H1 (cell line): ENCODE results near the gene DISC1. TPM values are rescaled to one million over a fixed set of nuclear protein-coding genes. Genes with fewer than 3 reads are reported as not detected.

Experiments used
- CTCF ChIA-PET: fragments of 300-600 bp; sonication (Branson Sonifier 250); formaldehyde crosslinking; loops from one replicate; lab custom pipeline; 2021; ENCODE audit not compliant: partially characterized antibody; lab: Charles Lee
- POLR2A ChIA-PET: fragments of 300-600 bp; sonication (Branson Sonifier 250); formaldehyde crosslinking; loops from one replicate; lab custom pipeline; 2021; ENCODE audit warnings: inconsistent platforms; ENCODE audit not compliant: partially characterized antibody; lab: Charles Lee
- DNase-seq, 2 experiments: peaks; one replicate each; pipeline versions ENCODE4 v3.0.0 to v3.0.0-alpha.2; 2010 to 2022; ENCODE audit warnings: low spot score in 2 of 2, low read depth in 1 of 2, mixed read lengths in 1 of 2
- FAIRE-seq: peaks from 2 replicates; lab custom pipeline; 2011; peaks lifted over from hg19 to GRCh38; lab: Jason Lieb, UNC
- H2AFZ ChIP-seq: 2 replicates; pipeline ENCODE4 v1.8.1; 2012; ENCODE audit warnings: low read length, inconsistent platforms
- H2AK5ac ChIP-seq: 2 replicates; pipeline ENCODE4 v1.6.1; 2013; ENCODE audit warnings: low read depth, low read length
- H2BK120ac ChIP-seq: replicated peaks from 2 replicates; pipeline ENCODE3; 2013; ENCODE audit warnings: low read depth, low read length, inconsistent platforms
- H2BK12ac ChIP-seq: 2 replicates; pipeline ENCODE4 v1.6.1; 2013; ENCODE audit warnings: low read depth, low read length
- H2BK15ac ChIP-seq: 2 replicates; pipeline ENCODE4 v1.6.1; 2013; ENCODE audit warnings: low read length
- H2BK20ac ChIP-seq: 2 replicates; pipeline ENCODE4 v1.6.1; 2013; ENCODE audit warnings: low read length
- H2BK5ac ChIP-seq: 2 replicates; pipeline ENCODE4 v1.6.1; 2013; ENCODE audit warnings: low read depth, low read length
- H3K14ac ChIP-seq: 2 replicates; pipeline ENCODE4 v1.6.1; 2013; ENCODE audit warnings: inconsistent platforms; ENCODE audit not compliant: insufficient read length
- H3K18ac ChIP-seq: 2 replicates; pipeline ENCODE4 v1.6.1; 2013; ENCODE audit warnings: low read length; ENCODE audit errors: extremely low read depth
- H3K23ac ChIP-seq: 2 replicates; pipeline ENCODE4 v1.6.1; 2013; ENCODE audit warnings: inconsistent platforms; ENCODE audit not compliant: insufficient read length
- H3K23me2 ChIP-seq: 2 replicates; pipeline ENCODE4 v1.6.1; 2013; ENCODE audit warnings: low read depth, low read length
- H3K27ac ChIP-seq: 2 replicates; pipeline ENCODE4 v1.6.1; 2011; ENCODE audit warnings: low read depth, low read length, inconsistent platforms
- H3K27me3 ChIP-seq, 4 experiments: replicated peaks in 1 of 4; 1 replicate in 1 of 4; 2 replicates in 3 of 4; pipeline versions ENCODE4 v1.6.1 to v1.8.1; 2011 to 2013; ENCODE audit warnings: low read length in 3 of 4, mild to moderate bottlenecking in 3 of 4, inconsistent platforms in 2 of 4, mixed read lengths in 2 of 4, moderate library complexity in 1 of 4; ENCODE audit not compliant: control insufficient read depth in 3 of 4, insufficient read depth in 3 of 4; ENCODE audit errors: extremely low read depth in 1 of 4
- H3K36me3 ChIP-seq, 4 experiments: 2 replicates each; pipeline versions ENCODE4 v1.6.1 to v1.8.1; 2011 to 2013; ENCODE audit warnings: mild to moderate bottlenecking in 4 of 4, low read length in 3 of 4, moderate library complexity in 2 of 4, control low read depth in 1 of 4, inconsistent platforms in 1 of 4; ENCODE audit not compliant: insufficient read depth in 4 of 4, control insufficient read depth in 2 of 4
- H3K4ac ChIP-seq: replicated peaks from 2 replicates; pipeline ENCODE3; 2013; ENCODE audit warnings: low read length, low read depth, mixed read lengths, inconsistent platforms; ENCODE audit not compliant: insufficient read length
- H3K4me1 ChIP-seq, 4 experiments: replicated peaks in 1 of 4; 1 replicate in 1 of 4; 2 replicates in 3 of 4; pipeline versions ENCODE4 v1.6.1 to v1.8.1; 2011 to 2013; ENCODE audit warnings: low read length in 3 of 4, inconsistent platforms in 2 of 4, mixed read lengths in 1 of 4; ENCODE audit not compliant: insufficient read depth in 4 of 4, control insufficient read depth in 3 of 4
- H3K4me2 ChIP-seq, 2 experiments: 2 replicates each; pipeline versions ENCODE4 v1.6.1 to v1.8.1; 2011 to 2013; ENCODE audit warnings: low read depth in 2 of 2, low read length in 2 of 2, control low read depth in 1 of 2, inconsistent platforms in 1 of 2, mild to moderate bottlenecking in 1 of 2; ENCODE audit not compliant: insufficient read depth in 1 of 2
- H3K4me3 ChIP-seq, 4 experiments: fragments of 200-600, 300-600 bp in 1 of 4; sonication (generic), shearing (Covaris generic), sonication (Bioruptor Twin) in 1 of 4; 2 replicates each; pipeline versions ENCODE4 v1.5.1 to v1.8.1; 2011 to 2016; ENCODE audit warnings: low read length in 4 of 4, low read depth in 3 of 4, control low read depth in 2 of 4, inconsistent platforms in 2 of 4, mild to moderate bottlenecking in 2 of 4, mixed read lengths in 1 of 4, moderate library complexity in 1 of 4; ENCODE audit not compliant: insufficient read depth in 2 of 4; ENCODE audit errors: extremely low read depth in 1 of 4
- H3K56ac ChIP-seq: replicated peaks from 2 replicates; pipeline ENCODE3; 2013; ENCODE audit warnings: low read depth, mild to moderate bottlenecking, mixed read lengths, low read length, inconsistent platforms; ENCODE audit not compliant: insufficient read length
- H3K79me1 ChIP-seq: 2 replicates; pipeline ENCODE4 v1.6.1; 2013; ENCODE audit warnings: low read depth, low read length, control low read depth
- H3K79me2 ChIP-seq, 2 experiments: 2 replicates each; pipeline versions ENCODE4 v1.6.1 to v1.8.1; 2012 to 2013; ENCODE audit warnings: low read length in 2 of 2, mild to moderate bottlenecking in 2 of 2, inconsistent platforms in 1 of 2; ENCODE audit not compliant: insufficient read depth in 2 of 2, control insufficient read depth in 1 of 2
- H3K9ac ChIP-seq, 4 experiments: replicated peaks in 1 of 4; 1 replicate in 1 of 4; 2 replicates in 3 of 4; pipeline versions ENCODE4 v1.6.1 to v1.8.1; 2011 to 2013; ENCODE audit warnings: low read depth in 3 of 4, low read length in 3 of 4, control low read depth in 2 of 4, mild to moderate bottlenecking in 2 of 4, moderate library complexity in 2 of 4, inconsistent platforms in 1 of 4; ENCODE audit errors: extremely low read depth in 1 of 4
- H3K9me3 ChIP-seq, 2 experiments: 2 replicates each; pipeline versions ENCODE4 v1.6.1 to v1.8.1; 2012 to 2013; ENCODE audit warnings: mild to moderate bottlenecking in 2 of 2, moderate library complexity in 2 of 2, control low read depth in 1 of 2, inconsistent platforms in 1 of 2, low read depth in 1 of 2, low read length in 1 of 2, mixed read lengths in 1 of 2; ENCODE audit not compliant: insufficient read depth in 2 of 2
- H4K20me1 ChIP-seq, 2 experiments: replicated peaks in 1 of 2; 2 replicates each; pipeline versions ENCODE3 to v1.8.1; 2011 to 2013; ENCODE audit warnings: inconsistent platforms in 2 of 2, low read length in 2 of 2, mild to moderate bottlenecking in 1 of 2; ENCODE audit not compliant: insufficient read depth in 2 of 2, control insufficient read depth in 1 of 2
- H4K5ac ChIP-seq: 2 replicates; pipeline ENCODE4 v1.6.1; 2013; ENCODE audit warnings: low read length, low read depth, mixed read lengths, inconsistent platforms; ENCODE audit not compliant: insufficient read length
- H4K8ac ChIP-seq: 2 replicates; pipeline ENCODE4 v1.8.0; 2013; ENCODE audit warnings: mild to moderate bottlenecking, moderate library complexity, low read length, inconsistent platforms; ENCODE audit not compliant: insufficient read depth; ENCODE audit errors: extremely low read depth
- H4K91ac ChIP-seq: replicated peaks from 2 replicates; pipeline ENCODE3; 2013; ENCODE audit warnings: low read length, mixed read lengths, inconsistent platforms; ENCODE audit not compliant: insufficient read length
- BACH1 ChIP-seq: IDR thresholded peaks from 2 replicates; pipeline ENCODE4 v1.6.1; 2012; ENCODE audit warnings: low read length, improper control_type of control experiment
- BCL11A ChIP-seq, 2 experiments: IDR thresholded peaks; one replicate each; pipeline ENCODE4 v1.6.1; 2011; ENCODE audit warnings: low read depth in 2 of 2, low read length in 2 of 2, mild to moderate bottlenecking in 2 of 2
- CBX5 ChIP-seq: fragments of 300-800, 300-1000 bp; sonication (generic); IDR thresholded peaks from 2 replicates; pipeline ENCODE4 v1.7.1; 2016; ENCODE audit warnings: antibody characterized with exemption, low read length, low read depth
- KDM1A ChIP-seq: fragments of 200-600, 300-600 bp; sonication (generic); IDR thresholded peaks from 2 replicates; pipeline ENCODE4 v1.7.1; 2016; ENCODE audit warnings: mild to moderate bottlenecking, low read length, borderline replicate concordance
- MAFK ChIP-seq: IDR thresholded peaks from 2 replicates; pipeline ENCODE4 v1.6.1; 2012; ENCODE audit warnings: low read depth, mild to moderate bottlenecking, improper control_type of control experiment, low read length
- RAD21 ChIP-seq, 2 experiments: IDR thresholded peaks in 1 of 2; conservative IDR thresholded peaks in 1 of 2; 2 replicates each; pipeline ENCODE4 v1.6.1; 2011; ENCODE audit warnings: low read depth in 2 of 2, low read length in 2 of 2, improper control_type of control experiment in 1 of 2, inconsistent platforms in 1 of 2, mild to moderate bottlenecking in 1 of 2, moderate library complexity in 1 of 2
- RBBP5 ChIP-seq: IDR thresholded peaks from 2 replicates; pipeline ENCODE4 v1.7.1; 2012; ENCODE audit warnings: low read depth, mild to moderate bottlenecking, inconsistent platforms, low read length, moderate library complexity, borderline replicate concordance
- RFX5 ChIP-seq: IDR thresholded peaks from 2 replicates; pipeline ENCODE4 v1.6.1; 2011; ENCODE audit warnings: low read depth, low read length, improper control_type of control experiment, borderline replicate concordance
- SIN3A ChIP-seq, 2 experiments: IDR thresholded peaks in 1 of 2; conservative IDR thresholded peaks in 1 of 2; 2 replicates each; pipeline ENCODE4 v1.6.1; 2011 to 2012; ENCODE audit warnings: low read length in 2 of 2, improper control_type of control experiment in 1 of 2, low read depth in 1 of 2, mild to moderate bottlenecking in 1 of 2
- SIRT6 ChIP-seq: IDR thresholded peaks from one replicate; pipeline ENCODE4 v1.7.1; 2012; ENCODE audit warnings: low read length, inconsistent platforms
- SIX5 ChIP-seq: IDR thresholded peaks from 2 replicates; pipeline ENCODE4 v1.6.1; 2011; ENCODE audit warnings: mild to moderate bottlenecking, low read depth, low read length
- YY1 ChIP-seq: IDR thresholded peaks from 2 replicates; pipeline ENCODE4 v1.6.1; 2011; ENCODE audit warnings: low read depth, mild to moderate bottlenecking, low read length
- WGBS, 2 experiments: shearing (Covaris generic) in 1 of 2; methylation state at CpG; one replicate each; pipeline versions ENCODE4 v1.1.6 to v1.1.7; 2013 to 2015; ENCODE audit warnings: low lambda C conversion rate in 2 of 2, mixed read lengths in 2 of 2, inconsistent platforms in 1 of 2, low coverage in 1 of 2, missing lambda C conversion rate in 1 of 2; ENCODE audit not compliant: insufficient replicate concordance in 2 of 2, insufficient coverage in 1 of 2, insufficient read length in 1 of 2; ENCODE audit errors: extremely low coverage in 1 of 2, missing lambda C conversion rate in 1 of 2; 5-methylcytosine and 5-hydroxymethylcytosine counted together
- polyA plus RNA-seq, 7 experiments: library from polyadenylated mRNA; depleted of rRNA in 3 of 7; stranded (reverse) in 5 of 7; unstranded in 2 of 7; fragments of >200 nt in 5 of 7; fragments of 200-250 nt in 2 of 7; gene quantifications; 1 replicate in 5 of 7; 2 replicates in 1 of 7; 4 replicates in 1 of 7; pipeline versions ENCODE4 v1.2.1 to v1.2.3, GENCODE V29; 2011 to 2013; ENCODE audit warnings: missing spikeins in 2 of 7, mixed read lengths in 2 of 7
- total RNA-seq: library from RNA; stranded (reverse); fragmentation: NEBNext Ultra II Directional; extraction: Animal tissue kit (Norgen Biotek cat#: 25700); gene quantifications from 2 replicates; pipeline ENCODE4 v1.2.1, GENCODE V29; 2021

Gene DISC1
- total and polyA plus RNA-seq, 2 of the 8 experiments (the other 6 are each of a cell fraction or from before 2014, with no cell fraction given) = 1.1 to 3.5 TPM

- Histone ChIP-seq H4K91ac (no peak overlapping the region), H2BK20ac (no peak overlapping the region), H3K23ac (no peak overlapping the region), H3K18ac (no peak overlapping the region), H3K23me2 (no peaks in the 10 kb centered on the region; the same call in 1 of the 2 replicates), H3K4me3 (no peak overlapping the region), H3K9me3 (no peaks in the 10 kb centered on the region), H2BK12ac (no peak overlapping the region), H3K9ac (no peak overlapping the region), H3K79me1 (no peaks in the 10 kb centered on the region), H3K4me2 (no peak overlapping the region), H2AFZ (no peak overlapping the region), H3K56ac (no peak overlapping the region), H3K14ac (no peak overlapping the region), H2AK5ac (no peak overlapping the region), H3K27me3 (peaks cover 0 to 2% (median 0%) of the 10 kb centered on the region in 4 experiments; a peak in 1 of 7 replicates), H3K27ac (no peak overlapping the region), H3K4me1 (no peaks in the 10 kb centered on the region), H3K4ac (no peak overlapping the region), H2BK5ac (no peak overlapping the region)
- no peak for FAIRE-seq
- POLR2A ChIA-PET = no interaction called here
- 96% methylated on average over 7 of the region's 7 CpGs; no CpG with 5 or more reads in 1 of the 2 experiments for WGBS, 2 experiments
- no peak for TF ChIP-seq YY1
- TF ChIP-seq RBBP5 = no peak
- TF ChIP-seq BACH1 = no peak
- TF ChIP-seq CBX5 = no peak
- no peak for TF ChIP-seq MAFK
- TF ChIP-seq RFX5 = no peak
- TF ChIP-seq RAD21 (IDR thresholded peaks at IDR 0.05 in 1 of 2, conservative IDR thresholded peaks at IDR 0.05 in 1 of 2; ENCODE audit: low read depth in 2 of 2, low read length in 2 of 2) = no peak
- TF ChIP-seq BCL11A (IDR thresholded peaks at IDR 0.05; ENCODE audit: low read depth in 2 of 2, low read length in 2 of 2) = no peak
- no peak for TF ChIP-seq SIRT6
- no peak for TF ChIP-seq KDM1A
- no peak for TF ChIP-seq SIX5
- no peak for TF ChIP-seq SIN3A (conservative IDR thresholded peaks at IDR 0.05 in 1 of 2, IDR thresholded peaks at IDR 0.05 in 1 of 2; ENCODE audit: low read depth in 1 of 2, low read length in 2 of 2)
- TF ChIP-seq, all 59 proteins: peak for 0
- CTCF ChIA-PET = interaction anchor here (1.1 to 2.6 kb wide), 3 partner anchors 19 to 91 kb away, joined by 3 to 8 read pairs (median 6); no protein-coding TSS in a partner anchor
- no peak overlapping the region for H4K8ac ChIP-seq
- H4K5ac ChIP-seq = no peak overlapping the region
- DNase-seq = no peak
- H3K79me2 ChIP-seq = no peaks in the 10 kb centered on the region
- H4K20me1 ChIP-seq = no peaks in the 10 kb centered on the region
- no peak overlapping the region for H2BK15ac ChIP-seq
- H2BK120ac ChIP-seq = no peak overlapping the region
- H3K36me3 ChIP-seq = no peaks in the 10 kb centered on the region
Observed at GRCh38 chr1:231847612-231848397, 221.2 kb downstream of the DISC1 start.
